GM12891 (cell line): Measurements from ENCODE around the gene MAPK11.

ENCODE experiments used
- DNase-seq: peaks from one replicate; pipeline ENCODE4 v3.0.0; 2011; ENCODE audit warnings: low spot score; ENCODE audit not compliant: insufficient read length
- FAIRE-seq: peaks from 2 replicates; lab custom pipeline; 2011; peaks lifted over from hg19 to GRCh38; lab: Jason Lieb, UNC
- PAX5 ChIP-seq: IDR thresholded peaks from 2 replicates; pipeline ENCODE4 v1.6.1; 2011; ENCODE audit warnings: low read length, moderate library complexity, mild to moderate bottlenecking; ENCODE audit not compliant: insufficient read depth, severe bottlenecking
- POLR2A ChIP-seq: IDR thresholded peaks from 2 replicates; pipeline ENCODE4 v1.6.1; 2011; ENCODE audit warnings: low read depth, low read length, control low read depth
- POLR2AphosphoS5 ChIP-seq: IDR thresholded peaks from 2 replicates; pipeline ENCODE4 v1.6.1; 2011; ENCODE audit warnings: low read depth, low read length, control low read depth
- POU2F2 ChIP-seq: IDR thresholded peaks from 2 replicates; pipeline ENCODE4 v1.6.1; 2011; ENCODE audit warnings: low read depth, mild to moderate bottlenecking, control low read depth, low read length, moderate library complexity
- SPI1 ChIP-seq: IDR thresholded peaks from 2 replicates; pipeline ENCODE4 v1.6.1; 2011; ENCODE audit warnings: low read depth, low read length, control low read depth
- TAF1 ChIP-seq: IDR thresholded peaks from 2 replicates; pipeline ENCODE4 v1.6.1; 2011; ENCODE audit warnings: low read depth, low read length, control low read depth

Gene MAPK11

DNA sequence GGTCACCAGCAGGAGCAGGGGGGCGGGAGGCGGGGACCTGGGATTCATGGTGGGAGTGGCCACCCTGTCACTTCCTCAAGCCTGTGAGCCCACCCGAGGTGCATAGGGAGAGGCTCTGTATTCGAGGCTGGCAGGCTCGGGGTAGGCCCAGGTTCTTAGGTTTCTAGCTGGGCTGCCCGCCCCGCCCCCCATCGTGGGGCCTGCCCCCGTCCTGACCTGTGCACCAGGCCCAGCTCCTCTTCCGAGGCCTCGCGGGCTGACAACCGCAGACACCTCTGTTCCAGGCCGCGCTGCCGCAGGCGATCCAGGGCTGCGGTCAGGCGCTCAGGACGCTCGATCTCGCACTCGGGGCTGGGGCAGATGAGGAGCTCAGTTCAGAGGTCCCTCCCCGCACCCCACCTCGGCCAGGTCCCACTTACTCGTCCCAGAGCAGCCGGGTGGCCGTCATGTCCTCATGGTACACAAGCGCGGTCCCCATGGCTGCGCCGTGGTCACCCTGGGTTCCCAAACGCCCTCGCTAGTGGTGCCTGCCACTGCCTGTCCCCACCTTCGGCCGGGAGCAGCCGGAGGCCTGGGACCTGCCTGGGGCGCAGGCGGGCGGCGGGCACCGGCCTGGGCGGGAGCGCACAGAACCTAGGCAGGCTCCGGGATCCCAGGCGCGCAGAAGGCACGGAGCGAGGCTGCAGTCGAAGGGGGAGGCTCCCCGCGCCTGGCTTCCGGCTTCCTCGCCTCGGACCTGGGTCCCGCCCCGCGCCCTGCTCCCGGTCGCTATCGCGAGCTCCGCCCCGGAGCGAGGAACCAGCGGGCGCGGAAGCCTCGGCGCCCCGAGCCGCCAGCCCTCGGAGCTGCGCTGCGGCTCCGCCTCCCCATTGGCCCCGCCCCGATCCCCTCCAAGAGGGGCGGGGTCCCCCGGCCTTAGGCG, 19.4 kb downstream of the MAPK11 start, which contains the start of gene HDAC10:
Gene HDAC10 (minus strand): TSS at position 711 of the 922 bp plus-strand sequence. CDS start 233 bp downstream, at position 478.
- FAIRE-seq (peak; percentile 96), DNase-seq (peak; percentile 98)
- TF ChIP-seq POLR2AphosphoS5 (peak; percentile 60; the same call in 1 of the 2 replicates), POU2F2 (no peak), POLR2A (peak; percentile 57; the same call in 1 of the 2 replicates), SPI1 (no peak), TAF1 (peak; percentile 15; the same call in 1 of the 2 replicates), PAX5 (no peak)

GRCh38 chr22:50250249-50250554, 20.0 kb downstream of the MAPK11 start:
- DNase-seq (no peak), FAIRE-seq (peak; percentile 54)
- TF ChIP-seq SPI1 (no peak), PAX5 (no peak), TAF1 (no peak), POLR2AphosphoS5 (no peak), POU2F2 (no peak), POLR2A (no peak)

DNA sequence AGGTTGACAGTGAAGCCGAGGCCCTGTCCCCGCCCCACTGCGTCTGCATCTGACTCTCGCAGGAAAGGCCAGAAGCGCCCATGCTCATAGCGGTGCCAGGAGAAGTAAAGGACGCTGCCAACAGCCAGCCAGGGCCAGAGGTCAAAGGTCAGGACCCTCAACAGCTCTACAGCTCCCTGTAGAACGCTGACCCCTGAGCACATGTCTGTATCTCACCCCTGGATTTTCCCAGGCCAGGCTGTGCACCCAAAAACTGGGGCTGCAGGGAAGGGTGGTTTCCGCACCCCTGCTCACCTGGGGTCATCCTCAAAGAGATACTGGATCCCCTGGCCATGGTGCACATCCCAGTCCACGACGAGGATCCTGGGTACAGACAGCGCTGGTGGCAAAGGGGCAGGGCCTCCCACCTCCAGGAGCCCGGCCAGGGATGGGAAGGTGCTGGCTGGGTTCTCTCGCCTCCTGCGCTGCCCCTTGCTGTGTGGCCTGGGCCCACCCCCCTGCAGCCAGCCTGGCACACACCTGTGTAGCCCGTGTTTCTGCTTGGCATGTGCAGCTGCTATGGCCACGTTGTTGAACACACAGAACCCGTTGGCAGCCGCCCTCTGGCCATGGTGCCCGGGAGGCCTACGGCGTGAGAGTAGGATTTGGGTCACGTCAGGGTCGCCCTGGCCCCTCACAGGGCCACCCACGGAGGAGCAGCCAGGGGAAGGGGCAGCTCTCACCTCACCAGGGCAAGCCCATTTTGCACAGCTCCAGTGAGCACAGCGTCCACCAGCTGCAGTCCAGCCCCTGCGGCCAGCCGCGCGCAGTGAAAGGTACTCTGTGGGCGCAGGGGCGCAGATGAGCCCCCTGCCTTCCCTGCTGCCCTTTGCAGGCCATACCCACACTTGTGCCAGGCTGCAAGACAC, 20.6 kb downstream of the MAPK11 start:
- DNase-seq (no peak), FAIRE-seq (no peak)
- no peak for TF ChIP-seq POLR2AphosphoS5
- no peak for TF ChIP-seq SPI1
- TF ChIP-seq POU2F2 = no peak
- TF ChIP-seq POLR2A = no peak
- no peak for TF ChIP-seq PAX5
- no peak for TF ChIP-seq TAF1

DNA sequence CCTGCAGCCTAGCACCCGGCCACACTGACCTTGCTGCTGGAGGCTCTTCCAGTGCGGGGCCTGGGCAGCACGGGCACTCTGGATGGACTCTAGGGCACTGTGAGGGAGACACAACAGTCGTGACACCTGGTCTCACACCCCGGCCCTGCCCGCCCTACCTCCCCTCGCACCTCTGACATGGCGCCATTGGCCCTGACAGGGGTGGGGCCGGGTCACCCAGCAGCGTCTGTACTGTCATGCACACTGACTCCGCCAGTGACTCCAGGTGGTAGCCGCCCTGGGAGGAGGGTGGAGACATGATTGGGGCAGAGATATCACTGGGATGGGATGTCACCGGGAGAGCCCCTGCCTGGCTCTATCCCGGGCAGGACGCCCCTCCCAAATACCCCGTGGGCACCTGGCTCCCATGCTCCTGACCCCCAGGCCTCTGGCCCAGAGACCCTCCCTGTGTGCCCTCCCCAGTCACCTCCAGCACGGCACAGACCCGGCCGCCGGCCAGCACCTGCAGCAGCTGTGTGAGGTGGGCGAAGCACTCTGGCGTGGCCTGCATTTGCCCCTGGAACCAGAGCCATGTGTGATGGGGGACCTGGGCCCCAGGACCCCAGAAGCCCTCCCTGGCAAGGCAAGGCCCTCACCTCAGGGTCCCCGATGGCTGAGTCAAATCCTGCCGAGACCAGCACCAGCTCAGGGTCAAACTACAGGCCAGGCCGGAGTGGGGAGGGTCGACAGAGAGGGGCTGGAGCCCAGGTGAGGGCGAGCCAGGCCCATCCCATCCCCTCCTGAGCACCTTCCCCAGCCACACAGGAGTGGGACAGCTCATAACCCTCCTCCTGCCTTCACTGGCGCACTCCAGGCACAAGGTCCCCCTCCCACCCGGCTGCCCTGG, 21.7 kb downstream of the MAPK11 start:
- TF ChIP-seq PAX5 (no peak), SPI1 (no peak), POU2F2 (no peak), POLR2A (no peak), TAF1 (no peak), POLR2AphosphoS5 (no peak)
- DNase-seq = no peak
- no peak for FAIRE-seq

DNA sequence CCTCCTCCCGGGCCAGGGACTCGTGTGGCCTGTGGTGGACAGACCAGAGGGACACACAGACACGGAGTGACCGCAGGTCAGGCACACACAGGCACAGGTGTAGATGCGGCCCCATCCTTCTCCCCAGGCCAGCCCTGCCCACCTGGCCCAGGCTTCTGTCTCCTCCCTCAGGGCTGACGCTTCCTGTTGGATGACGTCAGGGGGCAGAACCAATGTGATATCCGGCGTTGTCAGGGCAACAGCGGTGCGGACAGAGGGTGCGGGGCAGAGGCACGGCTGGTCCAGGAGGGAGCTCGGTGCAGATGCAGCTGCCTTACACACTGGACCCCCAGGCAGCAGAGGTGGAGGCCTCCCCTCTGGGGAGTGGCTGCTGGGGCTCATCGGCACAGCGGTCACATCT, 22.4 kb downstream of the MAPK11 start:
- DNase-seq = no peak
- FAIRE-seq = peak; percentile 93

GRCh38 chr22:50246242-50247175, 23.7 kb downstream of the MAPK11 start:
- TF ChIP-seq POU2F2 (no peak), POLR2A (peak; percentile 13; the same call in 1 of the 2 replicates)

More for the DNA sequence above, 22.4 kb downstream of the MAPK11 start:
- TF ChIP-seq POU2F2 = peak; percentile 52; the same call in 1 of the 2 replicates
- TF ChIP-seq SPI1 = no peak
- peak; percentile 52 for TF ChIP-seq POLR2AphosphoS5

GRCh38 chr22:50245214-50246072, 24.7 kb downstream of the MAPK11 start:
- no peak; the same call in 1 of the 2 replicates for TF ChIP-seq POLR2AphosphoS5
- no peak for TF ChIP-seq POLR2A
- no peak for TF ChIP-seq POU2F2
- no peak for TF ChIP-seq TAF1
- no peak for TF ChIP-seq PAX5
- TF ChIP-seq SPI1 = no peak
- DNase-seq = no peak
- FAIRE-seq = no peak

More at GRCh38 chr22:50246242-50247175, 23.7 kb downstream of the MAPK11 start:
- FAIRE-seq (no peak), DNase-seq (no peak)
